ENCODE data around the gene FAM89B. TPM values are rescaled to one million over a fixed set of nuclear protein-coding genes. Genes with fewer than 3 reads are reported as not detected.

The FAM89B gene
- total and polyA plus RNA-seq, 2 donors (not counting 3 experiments of a cell fraction or from before 2014, with no cell fraction given): 63.1 to 153 TPM

DNA sequence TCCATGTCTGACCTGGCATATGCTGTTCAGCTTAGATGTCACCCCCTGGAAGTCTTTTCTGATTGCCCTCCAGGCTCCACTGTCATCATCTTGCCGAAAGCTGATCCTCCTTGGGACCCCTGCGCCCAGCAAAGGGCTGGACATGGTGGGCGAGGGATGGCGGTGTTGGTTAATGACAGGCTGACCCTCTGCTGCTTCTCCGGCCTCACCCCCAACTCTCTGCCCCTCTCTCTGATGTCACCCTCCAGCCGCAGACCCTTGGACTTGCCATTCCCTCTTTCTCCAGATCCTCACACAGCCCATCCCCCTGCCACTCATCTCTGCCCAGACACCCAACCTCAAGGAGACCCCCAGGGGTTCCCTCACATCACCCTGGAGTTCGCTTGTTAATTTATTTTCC is 5.8 kb downstream of the FAM89B start:
- dilution Hi-C loops (cut with MboI; ENCODE audit: extremely low pct_ligation_motif_present, low sequenced_read_pairs): no loop called here

More for the DNA sequence above, 5.8 kb downstream of the FAM89B start:
- DNase-seq (ENCODE audit: low read depth, low spot score): no peak
- intact Hi-C loops (cut with micrococcal nuclease): no loop called here
- no peak overlapping the region for H3K4me2 ChIP-seq (ENCODE audit: insufficient read depth, low read length)
- H3K9ac ChIP-seq (replicated peaks; ENCODE audit: extremely low read depth, insufficient read depth, low read length): no peak overlapping the region
- no peak for FAIRE-seq
- no peak overlapping the region for H3K4me3 ChIP-seq (replicated peaks in 1 of 3; ENCODE audit: insufficient read depth in 1 of 3, low read depth in 1 of 3, low read length in 3 of 3)
- H3K27me3 ChIP-seq (ENCODE audit: control insufficient read depth in 2 of 2, insufficient read depth in 2 of 2, low read length in 2 of 2): no peaks in the 10 kb centered on the region
- no TSS peak for BruUV-seq (replicated peaks)
- H3K36me3 ChIP-seq (ENCODE audit: control insufficient read depth in 2 of 2, extremely low read depth in 1 of 2, insufficient read depth in 2 of 2, low read length in 2 of 2): no peaks in the 10 kb centered on the region
- H3K9me3 ChIP-seq (replicated peaks; ENCODE audit: control insufficient read depth, insufficient read depth, low read length): no peaks in the 10 kb centered on the region
- TF ChIP-seq, protein P1, sequence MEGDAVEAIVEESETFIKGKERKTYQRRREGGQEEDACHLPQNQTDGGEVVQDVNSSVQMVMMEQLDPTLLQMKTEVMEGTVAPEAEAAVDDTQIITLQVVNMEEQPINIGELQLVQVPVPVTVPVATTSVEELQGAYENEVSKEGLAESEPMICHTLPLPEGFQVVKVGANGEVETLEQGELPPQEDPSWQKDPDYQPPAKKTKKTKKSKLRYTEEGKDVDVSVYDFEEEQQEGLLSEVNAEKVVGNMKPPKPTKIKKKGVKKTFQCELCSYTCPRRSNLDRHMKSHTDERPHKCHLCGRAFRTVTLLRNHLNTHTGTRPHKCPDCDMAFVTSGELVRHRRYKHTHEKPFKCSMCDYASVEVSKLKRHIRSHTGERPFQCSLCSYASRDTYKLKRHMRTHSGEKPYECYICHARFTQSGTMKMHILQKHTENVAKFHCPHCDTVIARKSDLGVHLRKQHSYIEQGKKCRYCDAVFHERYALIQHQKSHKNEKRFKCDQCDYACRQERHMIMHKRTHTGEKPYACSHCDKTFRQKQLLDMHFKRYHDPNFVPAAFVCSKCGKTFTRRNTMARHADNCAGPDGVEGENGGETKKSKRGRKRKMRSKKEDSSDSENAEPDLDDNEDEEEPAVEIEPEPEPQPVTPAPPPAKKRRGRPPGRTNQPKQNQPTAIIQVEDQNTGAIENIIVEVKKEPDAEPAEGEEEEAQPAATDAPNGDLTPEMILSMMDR (IDR thresholded peaks at IDR 0.05; ENCODE audit: extremely low read depth in 1 of 2, insufficient read depth in 1 of 2, low read depth in 1 of 2, low read length in 2 of 2): no peak
- TF ChIP-seq, protein P2, sequence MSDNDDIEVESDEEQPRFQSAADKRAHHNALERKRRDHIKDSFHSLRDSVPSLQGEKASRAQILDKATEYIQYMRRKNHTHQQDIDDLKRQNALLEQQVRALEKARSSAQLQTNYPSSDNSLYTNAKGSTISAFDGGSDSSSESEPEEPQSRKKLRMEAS (IDR thresholded peaks at IDR 0.05; ENCODE audit: insufficient read depth, insufficient read length): no peak
- TF ChIP-seq POLR2A (IDR thresholded peaks at IDR 0.05; ENCODE audit: low read depth, low read length) (no peak), FOS (IDR thresholded peaks at IDR 0.05; ENCODE audit: borderline replicate concordance, insufficient read depth, low read length) (no peak), EZH2 (IDR thresholded peaks at IDR 0.05; ENCODE audit: borderline replicate concordance, low read depth, low read length, severe bottlenecking) (no peak), JUN (IDR thresholded peaks at IDR 0.05; ENCODE audit: borderline replicate concordance, insufficient read depth, insufficient read length, low read depth) (no peak), GATA2 (IDR thresholded peaks at IDR 0.05; ENCODE audit: insufficient read depth, insufficient read length, low read depth, low read length) (no peak), MYC (IDR thresholded peaks at IDR 0.05; ENCODE audit: low read depth, low read length) (no peak), POLR2AphosphoS5 (IDR thresholded peaks at IDR 0.05; ENCODE audit: insufficient read depth, low read depth, low read length) (no peak)
- no peaks in the 10 kb centered on the region for H3K9me1 ChIP-seq (replicated peaks; ENCODE audit: control insufficient read depth, extremely low read depth, insufficient read depth, low read length)
- CTCF ChIA-PET: interaction anchor here (3.9 to 9.7 kb wide), 2 partner anchors 12 to 37 kb away, joined by 22 to 167 read pairs; no protein-coding TSS in a partner anchor
- peaks cover 34% of the 10 kb centered on the region for H3K4me1 ChIP-seq (ENCODE audit: control insufficient read depth, extremely low read depth, insufficient read depth, low read length)
- no peaks in the 10 kb centered on the region for H4K20me1 ChIP-seq (replicated peaks; ENCODE audit: control insufficient read depth, extremely low read depth, insufficient read depth, low read length)
- no peak overlapping the region for H3K27ac ChIP-seq (ENCODE audit: insufficient read depth, low read depth, low read length)
- peaks cover 6% of the 10 kb centered on the region for H3K79me2 ChIP-seq (ENCODE audit: control insufficient read depth, insufficient read depth, low read length)
- POLR2A ChIA-PET: no interaction called here
- H2AFZ ChIP-seq (ENCODE audit: low read depth, low read length): no peak overlapping the region

All from endothelial cell of umbilical vein (primary cell).